NCI-H524 (cell line): ENCODE data around the gene ITGAE.
A peak's percentile ranks its signal among the peaks of the same experiment; 100 is the strongest.

Experiments used
- DNase-seq, 2 experiments: peaks; one replicate each; lab custom pipeline; 2025; lab: John Stamatoyannopoulos, UW

The ITGAE gene

GRCh38 chr17:3667366-3668278, 133.4 kb downstream of the ITGAE start:
- peak in 1 of 2 experiments; percentile 23 for DNase-seq

- DNase-seq = no peak
Measured at GRCh38 chr17:3666516-3666915, 134.5 kb downstream of the ITGAE start.

GRCh38 chr17:3665834-3666233, 135.2 kb downstream of the ITGAE start:
- no peak for DNase-seq
